Upper lobe of right lung (tissue), 1 donor: ENCODE measurements around the gene EDRF1. TPM values are rescaled to one million over a fixed set of nuclear protein-coding genes. Genes with fewer than 3 reads are reported as not detected.

Experiments
- ATAC-seq: fragments of 200-7000 bp; cut with Tn5 transposase; one replicate; pipeline ENCODE4 v1.9.1; 2020; ENCODE audit warnings: mild to moderate bottlenecking, moderate library complexity
- DNase-seq: peaks from one replicate; pipeline ENCODE4 v3.0.0-alpha.2; 2020
- H3K27ac ChIP-seq: fragments of 200-600 bp; one replicate; pipeline ENCODE4 v1.8.0; 2022
- H3K27me3 ChIP-seq: fragments of 200-600 bp; one replicate; pipeline ENCODE4 v1.8.0; 2022; ENCODE audit warnings: mild to moderate bottlenecking
- H3K36me3 ChIP-seq: fragments of 200-600 bp; one replicate; pipeline ENCODE4 v1.8.0; 2022
- H3K4me1 ChIP-seq: fragments of 200-600 bp; one replicate; pipeline ENCODE4 v1.8.0; 2022
- H3K4me3 ChIP-seq: fragments of 200-600 bp; one replicate; pipeline ENCODE4 v1.8.0; 2022; ENCODE audit warnings: mild to moderate bottlenecking
- H3K9me3 ChIP-seq: fragments of 200-600 bp; one replicate; pipeline ENCODE4 v1.8.0; 2022
- intact Hi-C: fragments of 100-400 bp; cut with DNase I; formaldehyde crosslinking; loops from one replicate; pipeline ENCODE4 v1.11.0; 2022
- total RNA-seq: library from RNA; stranded (reverse); fragmentation: NEBNext Ultra II Directional; extraction: Animal tissue kit (Norgen Biotek cat#: 25700); gene quantifications from one replicate; pipeline ENCODE4 v1.2.1, GENCODE V29; 2021
- TF ChIP-seq, protein P1 (sequence below): fragments of 200-600 bp; IDR thresholded peaks from one replicate; pipeline ENCODE4 v1.8.0; 2022; ENCODE audit warnings: antibody characterized with exemption
- donor health status: DM: no; HTN: yes; CAD: no; lungs with severe emphysema.

The EDRF1 gene
- total RNA-seq, 1 donor from 2014 or later = 20.8 TPM

DNA sequence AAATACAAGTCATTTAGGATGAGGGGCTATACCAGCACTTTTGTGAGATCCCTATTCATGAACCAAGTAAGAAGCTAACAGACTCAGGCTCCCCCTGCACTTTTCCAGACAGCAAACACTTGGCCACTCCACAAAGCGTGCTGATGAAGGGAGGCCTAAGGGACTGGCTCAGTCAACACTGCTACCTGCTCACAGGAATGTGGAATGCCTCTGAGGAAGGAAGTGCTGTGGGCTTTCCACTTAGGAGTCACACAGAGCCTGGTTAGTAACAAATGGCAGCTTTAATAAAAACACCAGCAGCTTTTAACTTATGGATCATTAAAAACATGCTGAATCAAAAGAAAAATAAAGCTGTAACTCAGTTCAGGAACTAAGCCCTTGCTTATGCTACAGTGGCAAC, 88.5 kb downstream of the EDRF1 start:
- TF ChIP-seq, protein P1, sequence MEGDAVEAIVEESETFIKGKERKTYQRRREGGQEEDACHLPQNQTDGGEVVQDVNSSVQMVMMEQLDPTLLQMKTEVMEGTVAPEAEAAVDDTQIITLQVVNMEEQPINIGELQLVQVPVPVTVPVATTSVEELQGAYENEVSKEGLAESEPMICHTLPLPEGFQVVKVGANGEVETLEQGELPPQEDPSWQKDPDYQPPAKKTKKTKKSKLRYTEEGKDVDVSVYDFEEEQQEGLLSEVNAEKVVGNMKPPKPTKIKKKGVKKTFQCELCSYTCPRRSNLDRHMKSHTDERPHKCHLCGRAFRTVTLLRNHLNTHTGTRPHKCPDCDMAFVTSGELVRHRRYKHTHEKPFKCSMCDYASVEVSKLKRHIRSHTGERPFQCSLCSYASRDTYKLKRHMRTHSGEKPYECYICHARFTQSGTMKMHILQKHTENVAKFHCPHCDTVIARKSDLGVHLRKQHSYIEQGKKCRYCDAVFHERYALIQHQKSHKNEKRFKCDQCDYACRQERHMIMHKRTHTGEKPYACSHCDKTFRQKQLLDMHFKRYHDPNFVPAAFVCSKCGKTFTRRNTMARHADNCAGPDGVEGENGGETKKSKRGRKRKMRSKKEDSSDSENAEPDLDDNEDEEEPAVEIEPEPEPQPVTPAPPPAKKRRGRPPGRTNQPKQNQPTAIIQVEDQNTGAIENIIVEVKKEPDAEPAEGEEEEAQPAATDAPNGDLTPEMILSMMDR = no peak
- Histone ChIP-seq H3K4me3 (no peak overlapping the region), H3K9me3 (no peaks in the 10 kb centered on the region), H3K4me1 (no peaks in the 10 kb centered on the region), H3K27ac (no peak overlapping the region), H3K27me3 (no peaks in the 10 kb centered on the region), H3K36me3 (peaks cover 60% of the 10 kb centered on the region)
- DNase-seq (no peak), ATAC-seq (peak; percentile 70)
- intact Hi-C loops = no loop called here

DNA sequence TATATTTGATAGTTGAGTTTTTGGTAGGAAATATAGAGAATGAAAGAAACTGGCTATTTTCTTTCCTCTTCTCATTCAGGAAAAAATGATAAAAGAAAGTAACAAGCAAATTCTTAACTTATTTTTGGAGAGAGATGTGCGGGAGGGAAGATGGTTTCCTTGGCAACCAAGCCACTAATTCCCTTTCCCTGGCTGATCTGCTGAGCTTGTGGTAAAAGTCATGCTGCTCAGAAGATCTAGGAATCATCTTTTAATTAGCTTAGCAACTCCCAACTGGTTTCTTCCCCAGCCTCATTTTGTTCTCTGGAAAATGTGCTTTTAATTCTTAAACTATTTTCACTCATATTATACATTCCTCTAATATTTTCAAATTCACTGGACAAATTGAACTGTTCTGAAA, 91.7 kb downstream of the EDRF1 start:
- H3K9me3 ChIP-seq = no peaks in the 10 kb centered on the region
- peaks cover 75% of the 10 kb centered on the region for H3K36me3 ChIP-seq
- no peak overlapping the region for H3K27ac ChIP-seq
- H3K27me3 ChIP-seq = no peaks in the 10 kb centered on the region
- TF ChIP-seq, protein P1 = no peak
- H3K4me1 ChIP-seq = no peaks in the 10 kb centered on the region
- no peak overlapping the region for H3K4me3 ChIP-seq
- no peak for ATAC-seq
- DNase-seq = no peak
- intact Hi-C loops = no loop called here

DNA sequence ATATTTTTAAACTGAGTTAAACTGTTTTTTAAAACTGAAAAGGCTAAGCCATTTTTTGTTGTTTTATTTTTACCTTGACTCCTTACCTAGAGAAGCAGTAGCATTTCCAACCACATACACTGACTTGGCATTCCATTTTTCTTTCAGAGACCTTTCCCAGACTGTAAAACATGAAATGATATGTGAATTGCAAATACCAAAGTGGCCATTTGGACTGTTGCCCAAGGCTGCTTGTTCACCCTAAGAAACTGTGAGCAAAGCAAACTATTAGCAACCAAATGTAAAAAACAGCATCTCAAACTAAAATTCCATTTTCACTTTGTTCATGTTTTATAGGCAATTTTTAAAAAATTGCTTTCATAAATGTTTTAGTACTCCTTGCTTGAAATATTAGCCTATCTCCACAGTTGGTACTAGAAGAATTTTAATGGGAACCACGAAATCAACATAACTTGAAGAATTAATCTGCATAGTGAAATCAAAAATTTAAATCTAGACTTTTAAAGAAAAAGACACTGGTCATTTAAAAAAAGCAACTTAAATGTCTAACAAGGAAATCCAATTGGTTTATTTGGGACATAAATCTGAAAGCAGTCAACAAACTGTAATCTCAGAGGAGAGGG, 92.7 kb downstream of the EDRF1 start:
- Histone ChIP-seq H3K36me3 (peaks cover 65% of the 10 kb centered on the region), H3K27ac (no peak overlapping the region), H3K4me3 (no peak overlapping the region), H3K4me1 (no peaks in the 10 kb centered on the region), H3K9me3 (no peaks in the 10 kb centered on the region), H3K27me3 (no peaks in the 10 kb centered on the region)
- intact Hi-C loops = no loop called here
- TF ChIP-seq, protein P1 = no peak
- DNase-seq = no peak
- no peak for ATAC-seq

Other genes starting within 250 kb of the EDRF1 start
- not detected for gene TEX36, start 36.5 kb upstream of the EDRF1 start, total RNA-seq
- gene MMP21, start 56.1 kb downstream of the EDRF1 start, total RNA-seq = not detected
- gene UROS, start 103.5 kb downstream of the EDRF1 start, total RNA-seq = 34.2 TPM
- 36.9 TPM for gene BCCIP, start 103.8 kb downstream of the EDRF1 start, total RNA-seq
- 35.1 TPM for gene DHX32, start 161.6 kb downstream of the EDRF1 start, total RNA-seq
- 2.6 TPM for gene FANK1, start 176.9 kb downstream of the EDRF1 start, total RNA-seq